PC-3 (cell line): Measurements from ENCODE around the gene MSL1.

ENCODE experiments used
- EZH2 ChIP-seq: fragments of 300-600 bp; sonication (generic); IDR thresholded peaks from one replicate; pipeline ENCODE4 v1.6.1; 2017; ENCODE audit warnings: antibody characterized with exemption, mild to moderate bottlenecking, low read length; ENCODE audit not compliant: unreplicated experiment
- TF ChIP-seq, protein P1 (sequence below): fragments of 300-600 bp; sonication (generic); conservative IDR thresholded peaks from 2 replicates; pipeline ENCODE4 v1.5.1; 2017; ENCODE audit warnings: antibody characterized with exemption, low read depth, mild to moderate bottlenecking, low read length

DNA sequence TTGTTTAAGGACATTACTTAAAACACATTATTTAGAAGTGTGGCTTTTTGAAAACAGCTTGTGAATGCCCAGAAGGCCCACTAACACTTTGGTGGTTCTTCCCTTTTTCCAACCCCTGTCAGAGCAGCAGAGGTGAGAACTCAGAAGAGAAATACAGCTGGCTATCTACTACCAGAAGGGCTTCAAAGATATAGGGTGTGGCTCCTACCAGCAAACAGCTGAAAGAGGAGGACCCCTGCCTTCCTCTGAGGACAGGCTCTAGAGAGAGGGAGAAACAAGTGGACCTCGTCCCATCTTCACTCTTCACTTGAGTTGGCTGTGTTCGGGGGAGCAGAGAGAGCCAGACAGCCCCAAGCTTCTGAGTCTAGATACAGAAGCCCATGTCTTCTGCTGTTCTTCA is 48.6 kb downstream of the MSL1 start:
- TF ChIP-seq, protein P1, sequence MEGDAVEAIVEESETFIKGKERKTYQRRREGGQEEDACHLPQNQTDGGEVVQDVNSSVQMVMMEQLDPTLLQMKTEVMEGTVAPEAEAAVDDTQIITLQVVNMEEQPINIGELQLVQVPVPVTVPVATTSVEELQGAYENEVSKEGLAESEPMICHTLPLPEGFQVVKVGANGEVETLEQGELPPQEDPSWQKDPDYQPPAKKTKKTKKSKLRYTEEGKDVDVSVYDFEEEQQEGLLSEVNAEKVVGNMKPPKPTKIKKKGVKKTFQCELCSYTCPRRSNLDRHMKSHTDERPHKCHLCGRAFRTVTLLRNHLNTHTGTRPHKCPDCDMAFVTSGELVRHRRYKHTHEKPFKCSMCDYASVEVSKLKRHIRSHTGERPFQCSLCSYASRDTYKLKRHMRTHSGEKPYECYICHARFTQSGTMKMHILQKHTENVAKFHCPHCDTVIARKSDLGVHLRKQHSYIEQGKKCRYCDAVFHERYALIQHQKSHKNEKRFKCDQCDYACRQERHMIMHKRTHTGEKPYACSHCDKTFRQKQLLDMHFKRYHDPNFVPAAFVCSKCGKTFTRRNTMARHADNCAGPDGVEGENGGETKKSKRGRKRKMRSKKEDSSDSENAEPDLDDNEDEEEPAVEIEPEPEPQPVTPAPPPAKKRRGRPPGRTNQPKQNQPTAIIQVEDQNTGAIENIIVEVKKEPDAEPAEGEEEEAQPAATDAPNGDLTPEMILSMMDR, result no peak
- TF ChIP-seq EZH2, result no peak
